ENCODE results near the gene GAB2. TPM values are rescaled to one million over a fixed set of nuclear protein-coding genes. Genes with fewer than 3 reads are reported as not detected.

The GAB2 gene
- total RNA-seq, 4 donors from 2014 or later = 39.6 to 57.3 (median 46.6) TPM

- Histone ChIP-seq H3K4me3 (no peak overlapping the region), H3K4me1 (peaks cover 0 to 73% (median 30%) of the 10 kb centered on the region in 4 donors), H3K36me3 (no peaks in the 10 kb centered on the region), H3K27ac (no peak overlapping the region), H3K27me3 (no peaks in the 10 kb centered on the region), H3K9me3 (no peaks in the 10 kb centered on the region)
- no peak for DNase-seq (ENCODE audit: low spot score in 2 of 2)
- WGBS, 2 donors = 62 to 68% methylated on average over 2 of the region's 2 CpGs
- TF ChIP-seq POLR2A (IDR thresholded peaks at IDR 0.05) (no peak), EP300 (IDR thresholded peaks at IDR 0.05) (no peak), CTCF (IDR thresholded peaks at IDR 0.05) (no peak)
These were observed 72.9 kb downstream of the GAB2 start for GRCh38 chr11:78344676-78345075.

GRCh38 chr11:78344094-78344493 is 73.5 kb downstream of the GAB2 start:
- Histone ChIP-seq H3K9me3 (no peaks in the 10 kb centered on the region), H3K27me3 (no peaks in the 10 kb centered on the region), H3K4me1 (peaks cover 0 to 73% (median 29%) of the 10 kb centered on the region in 4 donors), H3K36me3 (no peaks in the 10 kb centered on the region), H3K4me3 (no peak overlapping the region), H3K27ac (no peak overlapping the region)
- no peak for TF ChIP-seq POLR2A (IDR thresholded peaks at IDR 0.05)
- TF ChIP-seq EP300 (IDR thresholded peaks at IDR 0.05) = no peak
- no peak for TF ChIP-seq CTCF (IDR thresholded peaks at IDR 0.05)
- WGBS, 2 donors = 78 to 95% methylated on average over 1 of the region's 1 CpG
- DNase-seq (ENCODE audit: low spot score in 2 of 2) = no peak

GRCh38 chr11:78343303-78343702 is 74.3 kb downstream of the GAB2 start:
- TF ChIP-seq POLR2A (IDR thresholded peaks at IDR 0.05) (no peak), EP300 (IDR thresholded peaks at IDR 0.05) (no peak), CTCF (IDR thresholded peaks at IDR 0.05) (no peak)
- Histone ChIP-seq H3K4me1 (peaks cover 0 to 73% (median 25%) of the 10 kb centered on the region in 4 donors), H3K36me3 (no peaks in the 10 kb centered on the region), H3K27me3 (no peaks in the 10 kb centered on the region), H3K27ac (peak overlapping the region in 1 of 4 donors; percentile 32), H3K4me3 (no peak overlapping the region), H3K9me3 (no peaks in the 10 kb centered on the region)
- WGBS, 2 donors = 89 to 93% methylated on average over 2 of the region's 2 CpGs
- DNase-seq (ENCODE audit: low spot score in 2 of 2) = no peak

GRCh38 chr11:78341841-78342240 is 75.8 kb downstream of the GAB2 start:
- no peak for TF ChIP-seq EP300 (IDR thresholded peaks at IDR 0.05)
- TF ChIP-seq POLR2A (IDR thresholded peaks at IDR 0.05) = no peak
- TF ChIP-seq CTCF (IDR thresholded peaks at IDR 0.05) = no peak
- 56% methylated on average over 2 of the region's 2 CpGs for WGBS, 2 donors

DNA sequence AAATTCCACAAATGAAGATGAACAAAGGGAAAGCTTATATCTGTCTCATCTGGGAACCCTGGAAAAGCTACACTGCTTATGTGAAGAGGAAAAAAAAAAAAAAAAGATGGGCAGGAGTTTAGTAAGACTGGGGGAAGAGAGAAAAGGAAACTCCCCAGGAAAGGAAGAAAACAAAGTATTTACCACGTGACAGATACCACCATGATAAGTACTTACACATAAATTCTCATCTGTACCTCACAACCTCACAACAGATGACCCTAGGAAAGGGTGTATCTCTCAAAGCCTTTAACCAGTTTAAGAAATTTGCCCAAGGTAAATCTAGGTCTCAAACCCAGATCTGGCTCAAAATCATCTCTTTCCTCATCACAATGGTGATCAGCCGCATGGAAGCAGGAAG is 77.1 kb downstream of the GAB2 start:
- Histone ChIP-seq H3K36me3 (no peaks in the 10 kb centered on the region), H3K27ac (no peak overlapping the region), H3K4me3 (no peak overlapping the region), H3K4me1 (peaks cover 0 to 70% (median 26%) of the 10 kb centered on the region in 4 donors), H3K9me3 (no peaks in the 10 kb centered on the region), H3K27me3 (no peaks in the 10 kb centered on the region)
- 98 to 100% methylated on average over 2 of the region's 2 CpGs for WGBS, 2 donors
- TF ChIP-seq EP300 (IDR thresholded peaks at IDR 0.05) = no peak
- no peak for TF ChIP-seq CTCF (IDR thresholded peaks at IDR 0.05)
- no peak for TF ChIP-seq POLR2A (IDR thresholded peaks at IDR 0.05)
- no peak for DNase-seq (ENCODE audit: low spot score in 2 of 2)

More at GRCh38 chr11:78341841-78342240, 75.8 kb downstream of the GAB2 start:
- no peak overlapping the region for H3K27ac ChIP-seq
- no peak overlapping the region for H3K4me3 ChIP-seq
- DNase-seq (ENCODE audit: low spot score in 2 of 2) = no peak
- H3K9me3 ChIP-seq = no peaks in the 10 kb centered on the region
- H3K36me3 ChIP-seq = no peaks in the 10 kb centered on the region
- H3K4me1 ChIP-seq = peaks cover 0 to 75% (median 29%) of the 10 kb centered on the region in 4 donors
- no peaks in the 10 kb centered on the region for H3K27me3 ChIP-seq

Data from tibial nerve (tissue), 4 donors.